Umbilical cord (tissue), 2 donors: ENCODE data around the gene TCTN2. TPM values are rescaled to one million over a fixed set of nuclear protein-coding genes. Genes with fewer than 3 reads are reported as not detected.

ENCODE experiments used
- DNase-seq: peaks from one replicate; pipeline ENCODE4 v3.0.0-alpha.2; 2015; ENCODE audit warnings: low spot score
- total RNA-seq: library from RNA; depleted of rRNA; stranded (reverse); fragments of >200 nt; gene quantifications from one replicate; pipeline ENCODE4 v1.2.3, GENCODE V29; 2014; ENCODE audit warnings: low replicate concordance; ENCODE audit not compliant: insufficient read depth

TCTN2 gene
- 9.9 TPM for total RNA-seq

- peak; percentile 95 for DNase-seq
These were observed at the start of gene TCTN2 for GRCh38 chr12:123670882-123671728. TSS of gene TCTN2 (plus strand) at chr12:123671113. CDS start at chr12:123671241, 128 bp downstream.

DNA sequence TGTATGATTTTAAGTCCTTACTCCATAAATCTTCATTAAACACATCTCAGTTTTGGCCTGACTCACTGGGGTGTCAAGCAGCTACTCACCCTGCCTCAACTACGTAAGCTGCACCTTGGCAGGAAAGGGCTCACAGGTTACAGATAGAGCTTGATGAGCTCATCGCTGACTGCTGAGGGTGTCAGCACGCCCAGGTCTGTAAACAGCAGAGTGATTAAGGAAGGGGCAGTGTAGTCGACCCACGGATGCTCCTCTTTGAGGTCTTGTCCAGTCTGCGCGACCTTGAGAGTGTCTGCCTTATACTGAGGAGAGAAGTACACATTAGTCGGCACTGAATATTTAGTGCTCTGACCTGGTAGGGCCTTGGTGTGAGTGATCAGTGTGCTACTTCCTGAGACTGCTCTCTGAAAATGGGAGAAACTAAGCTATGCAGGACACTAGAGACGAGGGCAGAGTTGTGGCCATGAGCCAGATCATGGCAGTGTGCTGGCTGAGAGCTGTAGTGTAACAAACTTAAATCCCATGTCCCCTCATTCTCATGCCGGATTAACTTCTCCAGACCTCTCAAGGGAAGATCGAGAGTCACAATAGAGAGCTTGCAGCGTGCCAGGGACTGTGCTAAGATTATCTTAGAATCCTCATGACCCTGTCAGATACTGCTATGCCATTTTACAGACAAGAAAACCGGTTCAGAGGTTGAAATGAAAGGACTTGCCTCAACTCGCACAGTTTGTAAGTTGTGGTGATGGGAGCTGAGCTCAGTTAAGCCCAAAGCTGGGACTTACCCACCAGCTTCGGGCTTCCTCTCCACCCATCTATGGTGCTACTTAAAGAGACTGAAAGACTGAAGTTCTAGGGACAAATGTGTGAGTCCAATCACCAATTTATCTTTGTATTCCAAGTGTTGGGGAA, 49.0 kb upstream of the TCTN2 start:
- DNase-seq, result no peak

DNA sequence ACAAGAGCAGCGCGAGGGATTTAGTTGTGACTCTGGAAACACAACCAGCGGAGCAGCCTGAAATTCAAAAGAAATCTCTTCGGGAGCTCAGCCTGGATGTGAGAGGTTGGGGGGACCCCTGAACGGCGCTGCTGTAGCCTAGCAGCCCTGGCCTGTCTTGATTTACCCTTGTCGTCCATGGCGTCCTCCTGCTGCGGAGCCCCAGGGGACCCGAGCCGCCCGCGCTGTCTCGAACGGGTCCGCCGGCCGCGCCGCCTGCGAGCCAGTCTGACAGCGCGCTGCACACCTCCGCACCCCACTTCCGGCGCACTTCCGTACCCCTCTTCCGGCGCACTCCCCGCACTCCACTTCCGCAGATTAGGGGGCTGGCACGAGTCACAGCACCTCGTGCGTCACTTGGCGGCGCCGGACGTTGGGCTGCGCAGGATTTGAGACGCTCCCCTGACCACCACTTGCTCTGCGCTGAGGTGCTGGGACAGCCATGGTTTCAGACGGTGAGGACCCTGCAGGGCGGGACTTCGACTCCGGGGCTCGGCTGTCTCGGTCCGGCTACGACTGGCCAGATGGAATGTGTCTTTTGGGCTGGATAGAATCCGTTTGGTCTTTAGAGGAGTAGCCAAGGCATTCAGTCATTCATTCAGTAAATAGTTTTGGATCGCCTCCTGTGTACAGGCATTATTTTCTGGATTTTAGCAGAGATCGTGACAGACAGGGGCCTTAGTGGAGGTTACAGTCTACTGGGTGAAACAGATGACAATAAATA, 37.4 kb upstream of the TCTN2 start, which contains the start of the genes EIF2B1 and GTF2H3:
EIF2B1 (minus strand) TSS at position 308 of the 763 bp plus-strand sequence; CDS start at position 179, 129 bp downstream.
GTF2H3 (plus strand) TSS at position 451 of the 763 bp plus-strand sequence; CDS start at position 482, 31 bp downstream.
- DNase-seq, result peak; percentile 98

DNA sequence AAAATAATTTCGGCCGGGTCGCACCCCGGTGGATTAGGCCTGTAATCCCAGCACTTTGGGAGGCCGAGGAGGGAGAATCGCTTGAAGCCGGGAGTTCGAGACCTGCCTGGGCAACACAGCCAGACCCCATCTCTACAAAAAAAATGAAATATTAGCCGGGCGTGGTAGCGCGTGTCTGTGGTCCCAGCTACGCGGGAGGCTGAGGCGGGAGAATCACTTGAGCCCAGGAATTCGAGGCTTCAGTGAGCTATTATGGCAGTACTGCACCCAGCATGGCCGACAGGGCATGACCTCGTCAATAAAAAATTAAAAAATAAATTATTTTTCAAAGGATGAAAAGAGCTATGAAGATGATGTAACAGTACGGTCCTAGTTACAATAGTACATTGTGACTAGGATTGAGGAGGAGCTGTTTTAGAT, 36.8 kb upstream of the TCTN2 start:
- DNase-seq, result no peak

GRCh38 chr12:123643911-123644310, 27.0 kb upstream of the TCTN2 start:
- DNase-seq, result no peak

GRCh38 chr12:123645380-123645779, 25.5 kb upstream of the TCTN2 start:
- DNase-seq, result no peak

GRCh38 chr12:123645878-123646277, 25.0 kb upstream of the TCTN2 start:
- no peak for DNase-seq

DNA sequence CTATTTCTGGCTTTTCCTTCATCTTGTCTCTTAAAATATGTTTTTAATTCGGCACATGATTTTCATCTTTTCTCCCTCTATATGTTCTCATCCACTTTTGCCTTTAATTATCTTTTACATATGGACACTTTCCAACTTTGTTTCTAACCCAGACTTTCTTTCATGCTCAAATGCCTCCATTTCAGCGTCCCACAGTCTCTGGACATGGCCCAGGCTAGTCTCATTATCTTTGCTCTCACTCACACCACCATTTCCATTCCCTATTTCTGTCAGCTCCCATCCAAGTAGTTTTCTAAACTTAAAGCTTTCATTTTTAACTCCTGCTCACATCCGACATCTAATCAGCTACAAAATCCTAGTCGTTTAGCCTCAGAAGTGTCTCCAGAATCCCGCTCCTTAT, 22.5 kb upstream of the TCTN2 start:
- no peak for DNase-seq

GRCh38 chr12:123654129-123654701, 16.7 kb upstream of the TCTN2 start:
- DNase-seq, result no peak

DNA sequence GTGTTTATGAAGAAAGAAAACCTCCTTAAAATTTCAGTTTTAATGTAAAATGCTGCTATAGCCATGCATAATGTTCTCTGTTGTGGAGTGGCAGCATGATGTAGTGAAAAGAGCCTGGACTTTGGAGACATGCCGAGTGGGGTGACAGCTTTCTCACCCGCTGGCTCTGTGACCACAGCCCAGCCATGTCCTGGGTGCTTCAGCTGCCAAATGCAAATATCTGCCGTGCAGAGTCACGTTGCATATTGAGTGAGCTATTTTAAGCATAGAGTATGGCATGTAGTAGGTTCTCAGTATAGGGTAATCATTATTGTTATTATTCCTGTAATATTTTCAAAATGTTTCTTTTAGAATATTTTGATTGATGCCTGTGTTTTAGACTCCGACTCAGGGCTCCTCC, 15.5 kb upstream of the TCTN2 start:
- DNase-seq, result no peak

GRCh38 chr12:123656392-123656791, 14.5 kb upstream of the TCTN2 start:
- no peak for DNase-seq

GRCh38 chr12:123657211-123657610, 13.7 kb upstream of the TCTN2 start:
- DNase-seq, result no peak

- no peak for DNase-seq
These were observed 10.8 kb upstream of the TCTN2 start for GRCh38 chr12:123659996-123660727.

DNA sequence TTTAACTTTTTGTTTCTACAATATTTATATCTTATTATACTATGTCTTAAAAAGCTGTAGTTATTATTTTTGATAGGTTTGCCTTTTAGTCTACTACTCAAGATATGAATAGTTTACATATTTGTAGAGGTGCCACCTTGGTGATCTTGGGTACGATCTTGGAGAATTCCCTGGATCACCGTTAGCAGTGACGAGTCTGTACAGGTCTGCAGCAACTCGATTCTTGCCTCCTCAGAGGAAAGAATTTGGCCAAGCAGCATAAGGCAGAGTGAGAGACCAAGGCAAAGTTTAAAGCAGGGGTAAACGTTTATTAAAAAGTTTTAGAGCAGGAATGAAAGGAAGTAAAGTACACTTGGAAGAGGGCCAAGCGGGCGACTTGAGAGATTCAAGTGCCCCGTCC, 3.1 kb upstream of the TCTN2 start:
- DNase-seq, result no peak

GRCh38 chr12:123671876-123672275, 963 bp downstream of the TCTN2 start:
- no peak for DNase-seq

- DNase-seq, result no peak
These were observed 4.5 kb downstream of the TCTN2 start for GRCh38 chr12:123675436-123675835.

- DNase-seq, result no peak
These were observed 5.9 kb downstream of the TCTN2 start for GRCh38 chr12:123676616-123677320.

GRCh38 chr12:123678981-123679380, 8.1 kb downstream of the TCTN2 start:
- no peak for DNase-seq

DNA sequence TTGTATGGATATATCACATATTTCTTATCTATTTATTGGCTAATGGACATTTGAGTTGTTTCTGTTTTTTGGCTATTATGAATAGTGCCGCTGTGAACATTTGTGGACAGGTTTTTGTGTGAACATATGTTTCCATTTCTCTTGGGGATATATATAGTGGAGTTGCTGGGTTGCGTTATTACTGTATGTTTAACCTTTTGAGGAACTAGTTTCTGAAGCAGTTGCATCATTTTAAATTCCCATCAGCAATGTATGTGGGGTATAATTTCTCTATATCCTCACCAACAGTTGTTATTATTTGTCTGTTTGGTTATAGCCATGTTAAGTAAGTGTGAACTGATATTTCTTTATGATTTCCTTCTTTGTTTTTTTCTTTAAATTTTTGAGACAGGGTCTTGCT, 10.7 kb downstream of the TCTN2 start:
- no peak for DNase-seq

DNA sequence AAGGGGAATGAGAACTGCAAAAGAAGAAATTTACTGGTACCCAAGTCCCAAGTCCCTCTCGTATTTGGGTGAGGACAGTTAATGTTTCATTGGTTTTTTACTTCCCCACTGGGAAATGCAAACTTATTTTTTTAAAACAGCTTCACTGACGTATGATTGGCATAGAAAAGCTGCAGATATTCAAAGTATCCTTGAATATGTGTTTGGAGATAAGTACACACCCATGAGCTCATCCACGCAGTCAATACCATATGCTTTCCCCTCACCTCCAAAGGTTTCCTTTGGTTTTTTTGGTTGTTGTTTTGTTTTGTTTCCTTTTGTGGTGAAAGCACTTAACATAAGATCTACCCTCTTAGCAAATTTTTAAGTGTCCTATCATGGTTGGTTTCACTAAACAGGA, 13.1 kb downstream of the TCTN2 start:
- no peak for DNase-seq
